ENCODE results near the gene HOXC9.

HOXC9 gene

GRCh38 chr12:53993162-53994008, 6.6 kb upstream of the HOXC9 start:
- H3K4me1 ChIP-seq (ENCODE audit: insufficient read depth, low read length, severe bottlenecking) = peaks cover 4% of the 10 kb centered on the region
- H3K4me3 ChIP-seq (ENCODE audit: low read depth, low read length, poor library complexity, severe bottlenecking) = no peak overlapping the region
- H2AFZ ChIP-seq (ENCODE audit: low read length) = no peak overlapping the region
- no peaks in the 10 kb centered on the region for H3K9me2 ChIP-seq (ENCODE audit: low read depth, low read length)
- no peaks in the 10 kb centered on the region for H4K20me1 ChIP-seq (ENCODE audit: insufficient read depth, low read length)
- H3F3A ChIP-seq (ENCODE audit: insufficient read depth, low read length) = no peaks in the 10 kb centered on the region
- H3K4me2 ChIP-seq (ENCODE audit: low read length) = no peak overlapping the region
- TF ChIP-seq CTCF (IDR thresholded peaks at IDR 0.05; ENCODE audit: low read length) (no peak), EZH2 (IDR thresholded peaks at IDR 0.05; ENCODE audit: borderline replicate concordance, low read length) (no peak)
- no peak overlapping the region for H3K9ac ChIP-seq (ENCODE audit: low read length)
- peaks cover 19% of the 10 kb centered on the region for H3K27me3 ChIP-seq (ENCODE audit: insufficient read depth, low read length)
- H3K27ac ChIP-seq (ENCODE audit: low read depth, low read length, poor library complexity, severe bottlenecking) = no peak overlapping the region
- no peaks in the 10 kb centered on the region for H3K9me3 ChIP-seq (ENCODE audit: low read length)
- no peaks in the 10 kb centered on the region for H3K79me2 ChIP-seq (ENCODE audit: insufficient read depth, low read length)
- no peaks in the 10 kb centered on the region for H3K36me3 ChIP-seq (ENCODE audit: insufficient read depth, low read length)

GRCh38 chr12:53994009-53994263, 6.0 kb upstream of the HOXC9 start:
- Histone ChIP-seq H3K4me1 (ENCODE audit: insufficient read depth, low read length, severe bottlenecking) (peaks cover 4% of the 10 kb centered on the region), H2AFZ (ENCODE audit: low read length) (no peak overlapping the region), H3K9me2 (ENCODE audit: low read depth, low read length) (no peaks in the 10 kb centered on the region), H3F3A (ENCODE audit: insufficient read depth, low read length) (no peaks in the 10 kb centered on the region), H3K9ac (ENCODE audit: low read length) (no peak overlapping the region), H3K27me3 (ENCODE audit: insufficient read depth, low read length) (peaks cover 16% of the 10 kb centered on the region), H4K20me1 (ENCODE audit: insufficient read depth, low read length) (no peaks in the 10 kb centered on the region), H3K27ac (ENCODE audit: low read depth, low read length, poor library complexity, severe bottlenecking) (no peak overlapping the region), H3K36me3 (ENCODE audit: insufficient read depth, low read length) (no peaks in the 10 kb centered on the region), H3K4me3 (ENCODE audit: low read depth, low read length, poor library complexity, severe bottlenecking) (no peak overlapping the region), H3K9me3 (ENCODE audit: low read length) (no peaks in the 10 kb centered on the region), H3K4me2 (ENCODE audit: low read length) (no peak overlapping the region), H3K79me2 (ENCODE audit: insufficient read depth, low read length) (no peaks in the 10 kb centered on the region)
- TF ChIP-seq CTCF (IDR thresholded peaks at IDR 0.05; ENCODE audit: low read length) = no peak
- TF ChIP-seq EZH2 (IDR thresholded peaks at IDR 0.05; ENCODE audit: borderline replicate concordance, low read length) = no peak

- H3K9me2 ChIP-seq (ENCODE audit: low read depth, low read length) = no peaks in the 10 kb centered on the region
- no peak overlapping the region for H3K4me2 ChIP-seq (ENCODE audit: low read length)
- H2AFZ ChIP-seq (ENCODE audit: low read length) = no peak overlapping the region
- TF ChIP-seq EZH2 (IDR thresholded peaks at IDR 0.05; ENCODE audit: borderline replicate concordance, low read length) = no peak
- no peak for TF ChIP-seq CTCF (IDR thresholded peaks at IDR 0.05; ENCODE audit: low read length)
- no peaks in the 10 kb centered on the region for H4K20me1 ChIP-seq (ENCODE audit: insufficient read depth, low read length)
- no peak overlapping the region for H3K27ac ChIP-seq (ENCODE audit: low read depth, low read length, poor library complexity, severe bottlenecking)
- H3K79me2 ChIP-seq (ENCODE audit: insufficient read depth, low read length) = no peaks in the 10 kb centered on the region
- H3K36me3 ChIP-seq (ENCODE audit: insufficient read depth, low read length) = no peaks in the 10 kb centered on the region
- no peaks in the 10 kb centered on the region for H3K9me3 ChIP-seq (ENCODE audit: low read length)
- peaks cover 1% of the 10 kb centered on the region for H3K4me1 ChIP-seq (ENCODE audit: insufficient read depth, low read length, severe bottlenecking)
- no peak overlapping the region for H3K9ac ChIP-seq (ENCODE audit: low read length)
- H3K4me3 ChIP-seq (ENCODE audit: low read depth, low read length, poor library complexity, severe bottlenecking) = no peak overlapping the region
- H3F3A ChIP-seq (ENCODE audit: insufficient read depth, low read length) = no peaks in the 10 kb centered on the region
- H3K27me3 ChIP-seq (ENCODE audit: insufficient read depth, low read length) = peaks cover 16% of the 10 kb centered on the region
Measured at GRCh38 chr12:53994264-53995001, 5.5 kb upstream of the HOXC9 start.

All from OCI-LY1 (cell line).